Measurements from ENCODE around the gene SYF2. TPM values are rescaled to one million over a fixed set of nuclear protein-coding genes. Genes with fewer than 3 reads are reported as not detected.

SYF2 gene
- total RNA-seq, 1 experiment from 2014 or later, result 18.5 TPM

- DNase-seq (ENCODE audit: low spot score), result no peak
Measured at GRCh38 chr1:25184001-25184762, 48.1 kb downstream of the SYF2 start.

- DNase-seq (ENCODE audit: low spot score), result no peak
Measured at GRCh38 chr1:25183126-25183980, 48.9 kb downstream of the SYF2 start.

- DNase-seq (ENCODE audit: low spot score), result no peak
Measured at GRCh38 chr1:25182629-25183028, 49.7 kb downstream of the SYF2 start.

GRCh38 chr1:25180996-25181395 lies 51.3 kb downstream of the SYF2 start:
- DNase-seq (ENCODE audit: low spot score), result no peak

GRCh38 chr1:25178917-25179561 lies 53.3 kb downstream of the SYF2 start:
- no peak for DNase-seq (ENCODE audit: low spot score)

GRCh38 chr1:25174730-25175612 lies 57.3 kb downstream of the SYF2 start:
- no peak for DNase-seq (ENCODE audit: low spot score)

GRCh38 chr1:25174363-25174729 lies 58.0 kb downstream of the SYF2 start:
- DNase-seq (ENCODE audit: low spot score), result no peak

- no peak for DNase-seq (ENCODE audit: low spot score)
Measured at GRCh38 chr1:25173809-25174340, 58.4 kb downstream of the SYF2 start.

Other genes starting within 250 kb of the SYF2 start
- gene RSRP1, start 15.0 kb upstream of the SYF2 start, total RNA-seq (2014; rRNA removed; shearing (Covaris generic)), result 99.6 and 105 TPM in 2 replicates
- 0.66 TPM in 1 of 2 replicates, not detected in the other for gene RHD, start 40.0 kb upstream of the SYF2 start, total RNA-seq (2014; rRNA removed; shearing (Covaris generic))
- gene TMEM50A, start 105.8 kb upstream of the SYF2 start, total RNA-seq (2014; rRNA removed; shearing (Covaris generic)), result 58.2 and 75.3 TPM in 2 replicates
- gene RHCE, start 188.3 kb upstream of the SYF2 start, total RNA-seq (2014; rRNA removed; shearing (Covaris generic)), result not detected in 2 replicates
- 6.3 TPM in 2 replicates for gene MACO1, start 198.4 kb upstream of the SYF2 start, total RNA-seq (2014; rRNA removed; shearing (Covaris generic))

All from HT-29 (cell line).